Measurements from ENCODE around the gene CCL22. TPM values are rescaled to one million over a fixed set of nuclear protein-coding genes. Genes with fewer than 3 reads are reported as not detected.

The CCL22 gene
- 14.1 and 14.6 TPM in 2 replicates for total RNA-seq

GRCh38 chr16:57358527-57359095 lies at the start of gene CCL22:
Gene CCL22, plus strand, starts transcription at chr16:57358783. Its CDS starts 34 bp downstream, at chr16:57358817.
- Mint-ChIP-seq H3K4me1 (peaks cover 7% of the 10 kb centered on the region), H3K4me3 (no peak within 1 kb of the TSS), H3K27ac (no peak within 1 kb of the TSS), H3K27me3 (peaks cover 6% of the 10 kb centered on the region), H3K36me3 (ENCODE audit: low read depth) (no peaks in the 10 kb centered on the region), H3K9me3 (no peaks in the 10 kb centered on the region)
- intact Hi-C loops (cut with micrococcal nuclease), result loop anchor here (2.0 kb wide), 1 partner anchor 18 kb away; no protein-coding TSS in a partner anchor
- DNase-seq, result no peak

DNA sequence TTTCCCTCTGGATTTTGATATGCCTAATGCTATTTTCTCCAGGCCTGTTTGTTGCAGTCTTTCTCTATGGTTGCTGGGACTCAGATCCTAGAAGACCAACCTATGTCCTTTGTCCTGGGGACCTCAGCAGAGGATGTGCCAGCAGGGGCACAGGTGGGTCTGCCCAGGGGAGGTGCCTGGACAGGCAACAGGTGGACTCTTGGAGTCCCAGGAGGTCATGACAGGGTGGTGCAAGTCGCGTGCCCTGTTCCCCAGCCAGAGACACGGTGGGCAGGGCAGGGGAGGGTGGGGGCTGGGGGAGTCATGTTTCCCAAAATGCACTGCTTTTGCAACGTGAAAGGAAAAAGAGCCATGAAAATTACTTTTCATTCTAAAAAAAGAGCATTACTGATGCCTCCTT lies 47.8 kb upstream of the CCL22 start:
- Mint-ChIP-seq H3K36me3 (ENCODE audit: low read depth) (no peaks in the 10 kb centered on the region), H3K4me3 (no peak overlapping the region), H3K9me3 (no peaks in the 10 kb centered on the region), H3K27ac (no peak overlapping the region), H3K27me3 (peaks cover 6% of the 10 kb centered on the region), H3K4me1 (peaks cover 16% of the 10 kb centered on the region)
- intact Hi-C loops (cut with micrococcal nuclease), result no loop called here
- DNase-seq, result no peak

- no peak overlapping the region for H3K4me3 Mint-ChIP-seq
- H3K4me1 Mint-ChIP-seq, result peaks cover 16% of the 10 kb centered on the region
- no peaks in the 10 kb centered on the region for H3K9me3 Mint-ChIP-seq
- no peaks in the 10 kb centered on the region for H3K36me3 Mint-ChIP-seq (ENCODE audit: low read depth)
- DNase-seq, result no peak
- no peak overlapping the region for H3K27ac Mint-ChIP-seq
- intact Hi-C loops (cut with micrococcal nuclease), result no loop called here
- peaks cover 2% of the 10 kb centered on the region for H3K27me3 Mint-ChIP-seq
Observed at GRCh38 chr16:57313509-57313908, 45.1 kb upstream of the CCL22 start.

DNA sequence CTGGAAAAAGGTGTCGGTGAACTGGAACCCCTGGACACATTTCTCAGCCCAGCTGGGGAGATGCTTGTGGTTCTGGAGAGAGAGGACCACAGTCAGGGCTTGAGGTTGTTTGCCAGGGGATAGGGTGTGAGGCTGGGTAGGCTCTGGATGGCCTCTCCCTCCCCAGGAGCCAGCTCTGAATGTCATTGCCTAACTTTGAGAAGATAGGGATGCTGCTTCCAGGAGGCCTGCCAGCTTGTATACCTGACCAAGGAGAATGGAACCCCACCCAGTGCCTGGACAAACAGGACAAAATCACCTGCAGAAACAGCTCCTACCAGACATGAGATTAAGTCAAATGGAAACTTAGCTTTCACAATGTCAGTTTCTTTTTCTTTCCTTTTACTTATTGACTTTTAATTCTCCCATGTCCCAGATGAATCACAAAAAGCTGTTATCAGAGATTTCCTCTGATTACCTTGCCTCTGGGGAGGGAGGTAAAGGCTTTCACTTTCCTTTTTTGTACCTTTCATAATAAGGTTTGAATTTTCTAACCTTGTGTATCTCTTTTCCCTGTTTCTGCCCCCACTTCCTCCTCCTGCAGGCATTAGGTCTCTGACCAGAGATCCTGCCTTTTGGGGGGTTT lies 44.3 kb upstream of the CCL22 start:
- intact Hi-C loops (cut with micrococcal nuclease), result loop anchor here (1.0 kb wide), 1 partner anchor 25 kb away; no protein-coding TSS in a partner anchor
- peak; percentile 63 for DNase-seq
- peak overlapping the region; percentile 27 for H3K27ac Mint-ChIP-seq
- H3K36me3 Mint-ChIP-seq (ENCODE audit: low read depth), result no peaks in the 10 kb centered on the region
- no peak overlapping the region for H3K4me3 Mint-ChIP-seq
- H3K9me3 Mint-ChIP-seq, result no peaks in the 10 kb centered on the region
- H3K4me1 Mint-ChIP-seq, result peaks cover 16% of the 10 kb centered on the region
- H3K27me3 Mint-ChIP-seq, result peaks cover 2% of the 10 kb centered on the region

DNA sequence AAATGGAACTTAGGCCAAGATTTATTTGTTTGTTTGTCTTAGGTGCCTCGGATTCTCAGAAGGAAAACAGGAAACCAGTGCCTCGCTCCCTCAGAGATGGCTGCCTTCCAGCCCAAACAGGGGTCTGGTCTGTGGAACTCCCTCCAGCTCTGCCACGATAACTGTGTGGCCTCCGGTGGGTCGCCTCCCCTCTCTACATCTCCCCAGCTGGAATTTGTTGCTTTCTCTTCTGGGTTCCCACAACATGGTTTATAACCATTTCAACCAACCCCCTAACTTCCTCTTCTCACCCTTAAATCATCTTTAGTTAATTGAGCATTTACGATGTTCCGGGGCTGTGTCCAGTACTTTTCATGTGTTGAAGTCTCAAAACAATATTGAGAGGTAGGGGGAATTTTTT lies 43.2 kb upstream of the CCL22 start:
- Mint-ChIP-seq H3K27me3 (no peaks in the 10 kb centered on the region), H3K4me3 (no peak overlapping the region), H3K4me1 (peaks cover 14% of the 10 kb centered on the region), H3K27ac (no peak overlapping the region), H3K36me3 (ENCODE audit: low read depth) (no peaks in the 10 kb centered on the region), H3K9me3 (no peaks in the 10 kb centered on the region)
- DNase-seq, result no peak
- intact Hi-C loops (cut with micrococcal nuclease), result no loop called here

- no peaks in the 10 kb centered on the region for H3K36me3 Mint-ChIP-seq (ENCODE audit: low read depth)
- no peak overlapping the region for H3K27ac Mint-ChIP-seq
- no peaks in the 10 kb centered on the region for H3K9me3 Mint-ChIP-seq
- DNase-seq, result no peak
- intact Hi-C loops (cut with micrococcal nuclease), result no loop called here
- H3K4me3 Mint-ChIP-seq, result no peak overlapping the region
- peaks cover 14% of the 10 kb centered on the region for H3K4me1 Mint-ChIP-seq
- H3K27me3 Mint-ChIP-seq, result no peaks in the 10 kb centered on the region
Observed at GRCh38 chr16:57316390-57317017, 42.1 kb upstream of the CCL22 start.

GRCh38 chr16:57318240-57318970 lies 40.2 kb upstream of the CCL22 start:
- no peak overlapping the region for H3K27ac Mint-ChIP-seq
- no peak overlapping the region for H3K4me3 Mint-ChIP-seq
- intact Hi-C loops (cut with micrococcal nuclease), result no loop called here
- DNase-seq, result no peak
- H3K27me3 Mint-ChIP-seq, result no peaks in the 10 kb centered on the region
- no peaks in the 10 kb centered on the region for H3K9me3 Mint-ChIP-seq
- H3K36me3 Mint-ChIP-seq (ENCODE audit: low read depth), result no peaks in the 10 kb centered on the region
- H3K4me1 Mint-ChIP-seq, result peaks cover 11% of the 10 kb centered on the region

- intact Hi-C loops (cut with micrococcal nuclease), result no loop called here
- no peak overlapping the region for H3K27ac Mint-ChIP-seq
- no peaks in the 10 kb centered on the region for H3K9me3 Mint-ChIP-seq
- H3K36me3 Mint-ChIP-seq (ENCODE audit: low read depth), result no peaks in the 10 kb centered on the region
- H3K27me3 Mint-ChIP-seq, result no peaks in the 10 kb centered on the region
- H3K4me3 Mint-ChIP-seq, result no peak overlapping the region
- DNase-seq, result no peak
- peaks cover 2% of the 10 kb centered on the region for H3K4me1 Mint-ChIP-seq
Observed at GRCh38 chr16:57319646-57320045, 38.9 kb upstream of the CCL22 start.

- Mint-ChIP-seq H3K9me3 (no peaks in the 10 kb centered on the region), H3K27ac (no peak overlapping the region), H3K4me3 (no peak overlapping the region), H3K36me3 (ENCODE audit: low read depth) (no peaks in the 10 kb centered on the region), H3K27me3 (peaks cover 5% of the 10 kb centered on the region), H3K4me1 (peaks cover under 1% of the 10 kb centered on the region)
- no peak for DNase-seq
- intact Hi-C loops (cut with micrococcal nuclease), result no loop called here
Observed at GRCh38 chr16:57324749-57325148, 33.8 kb upstream of the CCL22 start.

GRCh38 chr16:57325458-57325857 lies 33.1 kb upstream of the CCL22 start:
- Mint-ChIP-seq H3K4me1 (peaks cover 3% of the 10 kb centered on the region), H3K27me3 (peaks cover 5% of the 10 kb centered on the region), H3K36me3 (ENCODE audit: low read depth) (no peaks in the 10 kb centered on the region), H3K4me3 (no peak overlapping the region), H3K27ac (no peak overlapping the region), H3K9me3 (no peaks in the 10 kb centered on the region)
- DNase-seq, result no peak
- intact Hi-C loops (cut with micrococcal nuclease), result no loop called here

DNA sequence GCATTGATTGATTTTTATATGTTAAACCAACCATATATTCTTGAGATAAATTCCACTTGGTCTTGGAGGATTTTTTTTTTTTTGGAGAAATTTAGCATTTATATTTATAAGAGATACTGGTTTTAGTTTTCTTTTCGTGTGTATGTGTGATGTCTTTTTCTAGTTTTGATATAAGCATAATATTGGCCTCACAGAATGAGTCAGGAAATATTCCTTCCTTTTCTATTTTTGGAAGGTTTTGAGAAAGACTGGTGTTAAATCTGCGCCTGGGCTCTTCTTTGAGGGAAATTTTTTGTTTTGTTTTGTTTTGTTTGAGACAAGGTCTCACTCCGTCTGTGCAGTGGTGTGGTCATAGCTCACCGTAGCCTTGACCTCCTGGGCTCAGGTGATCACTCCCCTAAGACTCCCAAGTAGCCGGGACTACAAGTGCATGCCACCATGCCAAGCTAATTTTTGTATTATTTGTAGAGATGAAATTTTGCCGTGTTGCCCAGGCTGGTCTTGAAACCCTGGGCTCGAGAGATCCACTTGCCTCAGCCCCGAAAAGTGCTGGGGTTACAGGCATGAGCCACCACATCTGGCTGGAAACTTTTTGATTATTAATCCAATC lies 28.8 kb upstream of the CCL22 start:
- Mint-ChIP-seq H3K36me3 (ENCODE audit: low read depth) (no peaks in the 10 kb centered on the region), H3K4me1 (peaks cover 3% of the 10 kb centered on the region), H3K27ac (no peak overlapping the region), H3K9me3 (no peaks in the 10 kb centered on the region), H3K4me3 (no peak overlapping the region), H3K27me3 (peaks cover 23% of the 10 kb centered on the region)
- no peak for DNase-seq
- intact Hi-C loops (cut with micrococcal nuclease), result no loop called here

- Mint-ChIP-seq H3K4me1 (peaks cover 3% of the 10 kb centered on the region), H3K36me3 (ENCODE audit: low read depth) (no peaks in the 10 kb centered on the region), H3K9me3 (no peaks in the 10 kb centered on the region)
Observed at GRCh38 chr16:57331355-57331754, 27.2 kb upstream of the CCL22 start.

DNA sequence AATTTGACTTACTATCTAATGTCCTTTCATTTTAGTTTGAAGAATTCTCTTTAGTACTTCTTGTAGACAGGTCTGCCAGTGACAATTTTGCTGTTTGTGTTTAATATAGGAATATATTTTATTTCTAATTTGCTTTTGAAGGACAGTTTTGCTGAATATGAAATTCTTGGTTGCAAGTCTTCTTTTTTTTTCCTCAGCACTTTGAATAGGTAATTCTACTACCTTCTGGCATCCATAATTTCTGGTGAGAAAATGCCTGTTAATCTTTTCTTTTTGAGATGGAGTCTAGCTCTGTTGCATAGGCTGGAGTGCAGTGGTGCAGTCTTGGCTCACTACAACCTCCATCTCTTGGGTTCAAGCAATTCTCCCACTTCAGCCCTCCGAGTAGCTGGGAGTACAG lies 25.2 kb upstream of the CCL22 start:
- H3K9me3 Mint-ChIP-seq, result no peaks in the 10 kb centered on the region
- H3K36me3 Mint-ChIP-seq (ENCODE audit: low read depth), result no peaks in the 10 kb centered on the region
- no peak overlapping the region for H3K4me3 Mint-ChIP-seq
- DNase-seq, result no peak
- intact Hi-C loops (cut with micrococcal nuclease), result no loop called here
- no peak overlapping the region for H3K27ac Mint-ChIP-seq
- H3K4me1 Mint-ChIP-seq, result peaks cover 3% of the 10 kb centered on the region
- peaks cover 32% of the 10 kb centered on the region for H3K27me3 Mint-ChIP-seq

More at GRCh38 chr16:57331355-57331754, 27.2 kb upstream of the CCL22 start:
- no peak overlapping the region for H3K4me3 Mint-ChIP-seq
- H3K27me3 Mint-ChIP-seq, result peaks cover 32% of the 10 kb centered on the region
- H3K27ac Mint-ChIP-seq, result no peak overlapping the region
- no peak for DNase-seq
- intact Hi-C loops (cut with micrococcal nuclease), result no loop called here
